HUES6 (cell line): Measurements from ENCODE around the gene CLEC18A.
"Not testable (repeated sequence)": the region's sequence is repeated elsewhere in the genome, so short reads cannot be mapped to it uniquely, and the experiment has no call there.

Experiments
- H3K27ac ChIP-seq: 2 replicates; pipeline ENCODE4 v1.7.0; 2013; ENCODE audit warnings: low read depth, mild to moderate bottlenecking, low read length, inconsistent platforms
- H3K27me3 ChIP-seq: 2 replicates; pipeline ENCODE4 v1.6.1; 2013; ENCODE audit warnings: low read length; ENCODE audit not compliant: control insufficient read depth, insufficient read depth
- H3K36me3 ChIP-seq: 2 replicates; pipeline ENCODE4 v1.6.1; 2013; ENCODE audit warnings: low read length; ENCODE audit not compliant: control insufficient read depth, insufficient read depth
- H3K4me1 ChIP-seq: 2 replicates; pipeline ENCODE4 v1.6.1; 2013; ENCODE audit warnings: low read length; ENCODE audit not compliant: control insufficient read depth, insufficient read depth
- H3K4me3 ChIP-seq: 2 replicates; pipeline ENCODE4 v1.5.1; 2013; ENCODE audit warnings: low read depth, low read length
- H3K9ac ChIP-seq: one replicate; pipeline ENCODE4 v1.6.1; 2013; ENCODE audit warnings: mild to moderate bottlenecking, low read length
- H3K9me3 ChIP-seq: 2 replicates; pipeline ENCODE4 v1.6.1; 2013; ENCODE audit warnings: low read depth, low read length; ENCODE audit not compliant: control insufficient read depth, insufficient read depth

The CLEC18A gene

DNA sequence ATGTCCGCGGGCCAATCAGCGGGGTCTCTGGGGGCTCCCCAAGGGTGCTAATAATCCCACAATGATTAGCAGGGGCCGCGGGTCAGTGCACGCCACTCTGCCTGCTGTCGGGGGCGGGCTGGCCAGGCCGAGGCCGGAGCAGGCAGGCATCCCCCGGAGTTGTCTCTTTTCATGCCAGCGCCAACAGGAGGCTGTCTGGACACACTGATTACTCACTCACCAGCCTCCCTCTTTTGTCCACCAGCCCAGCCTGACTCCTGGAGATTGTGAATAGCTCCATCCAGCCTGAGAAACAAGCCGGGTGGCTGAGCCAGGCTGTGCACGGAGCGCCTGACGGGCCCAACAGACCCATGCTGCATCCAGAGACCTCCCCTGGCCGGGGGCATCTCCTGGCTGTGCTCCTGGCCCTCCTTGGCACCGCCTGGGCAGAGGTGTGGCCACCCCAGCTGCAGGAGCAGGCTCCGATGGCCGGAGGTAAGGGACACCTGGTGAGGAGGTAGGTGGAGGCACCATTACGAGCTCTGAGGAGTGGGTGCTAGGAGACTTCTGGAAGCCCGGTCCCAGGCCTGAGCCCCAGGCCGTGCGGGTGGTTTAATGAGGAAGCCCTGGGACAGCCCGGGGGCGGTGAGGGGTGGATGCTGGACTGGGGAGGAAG is at the start of gene CLEC18A:
Gene CLEC18A (plus strand): TSS at position 318 of the 655 bp plus-strand sequence. CDS start 33 bp downstream, at position 351.
- not testable (repeated sequence) for H3K9ac ChIP-seq, H3K27me3 ChIP-seq, H3K27ac ChIP-seq, H3K36me3 ChIP-seq, H3K4me1 ChIP-seq, H3K9me3 ChIP-seq, H3K4me3 ChIP-seq

DNA sequence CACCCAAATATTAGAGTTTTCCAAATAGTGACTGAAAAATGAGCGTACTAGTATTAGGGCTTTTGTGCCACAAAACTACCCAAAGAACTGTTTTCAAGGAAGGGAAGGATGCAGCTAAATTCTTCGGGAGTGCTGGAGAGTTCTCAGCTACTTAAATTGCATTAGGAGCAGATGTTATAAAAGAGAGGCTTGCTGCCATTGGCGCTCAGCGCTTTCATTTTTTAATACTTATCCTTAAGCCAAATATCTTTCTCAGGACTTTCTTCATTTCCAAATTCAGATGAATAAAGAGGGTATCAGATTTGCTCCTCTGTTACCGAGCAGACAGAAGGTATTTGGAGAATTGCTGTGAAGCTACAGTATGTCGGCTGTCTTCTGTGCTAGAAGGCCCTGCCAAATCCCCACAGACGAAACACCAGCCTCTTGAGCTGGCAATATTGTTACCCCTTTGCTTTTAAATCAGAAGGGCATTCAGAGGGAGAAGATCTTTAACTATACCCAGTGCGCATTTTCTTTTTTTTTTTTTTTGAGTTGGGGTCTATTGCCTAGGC is 47.2 kb upstream of the CLEC18A start:
- Histone ChIP-seq H3K4me1 (no peaks in the 10 kb centered on the region), H3K27ac (0 out of 2 replicates have a peak overlapping the region, but pooled peaks have one; percentile 55), H3K27me3 (no peaks in the 10 kb centered on the region)

DNA sequence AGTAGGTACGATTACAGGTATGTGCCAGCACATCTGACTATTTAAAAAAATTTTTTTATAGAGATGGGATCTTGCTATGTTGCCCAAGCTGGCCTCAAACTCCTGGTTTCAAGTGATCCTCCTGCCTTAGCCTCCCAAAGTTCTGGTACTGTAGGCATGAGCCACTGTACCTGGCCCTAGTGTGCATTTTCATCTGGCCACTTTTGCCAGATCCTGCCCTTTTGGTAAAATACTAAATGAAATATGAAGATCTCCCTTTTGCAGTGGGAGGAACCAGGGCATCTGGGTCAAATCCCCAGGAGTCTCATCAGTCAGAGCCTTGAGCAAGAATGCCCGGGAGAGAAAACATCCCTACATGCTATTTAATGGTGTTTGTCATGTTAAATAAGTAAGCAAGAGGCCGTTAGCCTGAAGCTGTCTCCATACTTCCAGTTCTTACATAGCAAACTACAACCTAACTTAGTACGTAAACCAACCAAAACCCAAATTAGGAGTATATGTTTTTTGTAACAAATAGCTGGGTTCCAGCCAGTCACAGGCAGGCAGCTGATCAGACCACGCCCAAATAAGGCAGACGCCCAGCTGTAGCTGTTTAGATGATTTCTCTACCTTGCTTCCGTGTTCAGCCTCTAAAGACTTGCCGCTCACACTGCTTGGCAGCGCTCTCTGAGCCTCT is 46.5 kb upstream of the CLEC18A start:
- Histone ChIP-seq H3K27ac (peak overlapping the region; percentile 55; the same call in 1 of the 2 replicates), H3K36me3 (peaks cover 11% of the 10 kb centered on the region), H3K4me1 (no peaks in the 10 kb centered on the region), H3K9ac (peak overlapping the region; percentile 30), H3K4me3 (no peak overlapping the region), H3K9me3 (no peaks in the 10 kb centered on the region), H3K27me3 (no peaks in the 10 kb centered on the region)

More for the DNA sequence above, 47.2 kb upstream of the CLEC18A start:
- H3K9ac ChIP-seq, result no peak overlapping the region
- no peak overlapping the region for H3K4me3 ChIP-seq
- H3K9me3 ChIP-seq, result no peaks in the 10 kb centered on the region
- H3K36me3 ChIP-seq, result peaks cover 5% of the 10 kb centered on the region

DNA sequence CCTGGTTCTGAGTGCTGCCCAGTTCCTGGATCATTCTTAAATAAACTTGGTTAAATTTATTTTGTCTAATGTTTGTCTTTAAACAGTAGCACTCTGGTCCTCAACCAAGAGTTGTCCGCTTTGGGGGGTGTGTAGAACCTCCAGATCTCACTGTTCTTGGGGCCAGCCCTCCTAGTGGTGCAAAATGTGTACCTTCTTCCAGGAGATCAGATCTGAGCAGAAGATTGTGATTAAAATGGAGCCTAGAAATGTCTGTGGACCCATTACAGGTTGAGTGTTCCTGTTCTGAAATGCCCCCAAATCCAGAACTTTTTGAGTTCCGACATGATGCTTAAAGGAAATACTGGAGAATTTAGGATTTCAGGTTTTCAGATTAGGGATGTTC is 46.0 kb upstream of the CLEC18A start:
- peak overlapping the region; percentile 35; the same call in 1 of the 2 replicates for H3K27ac ChIP-seq
- no peaks in the 10 kb centered on the region for H3K4me1 ChIP-seq
- H3K9ac ChIP-seq, result peak overlapping the region; percentile 30

DNA sequence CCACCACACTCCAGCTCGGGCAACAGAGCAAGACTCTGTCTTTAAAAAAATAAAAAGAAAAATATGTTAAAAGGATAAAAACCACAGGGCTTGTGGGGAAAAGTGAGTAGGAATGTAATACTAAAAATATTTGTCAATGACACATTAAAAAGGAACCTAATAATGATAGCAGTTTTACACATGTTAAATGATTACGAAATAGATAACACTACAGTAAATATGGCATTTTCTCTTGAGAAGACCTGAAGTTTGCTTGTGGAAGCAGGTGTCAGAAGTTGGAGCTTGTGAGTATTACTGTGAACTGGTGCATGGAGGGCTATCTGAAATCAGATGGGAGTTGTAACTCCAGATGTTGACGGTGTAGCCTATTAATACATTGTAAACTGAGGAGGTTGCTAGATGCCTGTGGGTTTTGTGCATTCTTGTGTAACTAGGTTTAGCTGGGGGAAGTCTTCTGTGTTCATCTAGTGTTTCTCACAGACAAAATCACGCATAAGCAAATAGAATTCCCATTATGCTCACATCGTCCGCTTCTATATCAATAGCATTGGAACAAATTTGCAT is 44.2 kb upstream of the CLEC18A start:
- no peaks in the 10 kb centered on the region for H3K9me3 ChIP-seq
- no peak overlapping the region for H3K9ac ChIP-seq
- H3K4me1 ChIP-seq, result no peaks in the 10 kb centered on the region
- H3K27ac ChIP-seq, result no peak overlapping the region
- H3K27me3 ChIP-seq, result no peaks in the 10 kb centered on the region
- H3K36me3 ChIP-seq, result peaks cover 14% of the 10 kb centered on the region
- no peak overlapping the region for H3K4me3 ChIP-seq

More for the DNA sequence above, 46.0 kb upstream of the CLEC18A start:
- Histone ChIP-seq H3K27me3 (no peaks in the 10 kb centered on the region), H3K36me3 (peaks cover 11% of the 10 kb centered on the region), H3K4me3 (no peak overlapping the region), H3K9me3 (no peaks in the 10 kb centered on the region)

DNA sequence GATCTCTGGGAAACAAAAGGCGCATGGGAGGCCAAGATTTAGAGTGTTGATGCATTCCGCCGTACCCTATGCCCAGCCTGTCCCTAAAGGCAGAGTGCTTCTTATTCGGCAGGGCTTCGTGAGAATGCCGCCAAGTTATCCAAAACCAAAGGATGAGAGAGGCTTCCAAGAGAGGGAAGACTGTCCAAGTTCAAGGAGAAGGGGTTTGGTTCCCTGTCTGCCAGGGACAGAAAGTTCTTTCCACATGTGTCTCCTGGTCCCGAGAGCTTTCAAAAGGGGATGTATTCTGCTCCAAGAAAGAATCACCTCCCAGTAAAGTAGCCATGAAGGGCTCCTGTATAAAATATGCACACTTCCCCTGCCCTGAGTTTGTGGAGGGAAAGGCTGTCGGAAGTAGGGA is 42.1 kb upstream of the CLEC18A start:
- Histone ChIP-seq H3K27me3 (no peaks in the 10 kb centered on the region), H3K9me3 (no peaks in the 10 kb centered on the region), H3K4me3 (no peak overlapping the region), H3K9ac (no peak overlapping the region), H3K27ac (no peak overlapping the region), H3K4me1 (no peaks in the 10 kb centered on the region), H3K36me3 (peaks cover 14% of the 10 kb centered on the region)

DNA sequence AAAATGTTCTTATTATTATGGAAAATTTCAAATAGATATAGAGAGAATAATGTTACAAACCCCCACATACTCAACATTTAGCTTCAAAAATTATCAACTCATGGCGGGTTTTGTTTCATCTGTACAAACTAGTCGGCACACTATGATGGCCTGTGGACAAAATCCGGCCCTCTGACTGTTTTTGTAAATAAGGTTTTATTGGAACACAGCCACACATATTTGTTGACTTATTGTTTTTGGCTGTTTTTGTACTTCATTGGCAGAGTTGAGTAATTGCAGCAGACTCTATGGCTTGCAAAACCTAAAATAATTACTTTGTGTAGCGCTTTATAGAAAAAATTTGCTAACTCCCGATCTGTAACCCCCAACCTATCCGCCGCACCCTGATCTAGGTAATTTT is 41.4 kb upstream of the CLEC18A start:
- H3K27me3 ChIP-seq, result no peaks in the 10 kb centered on the region
- no peak overlapping the region for H3K27ac ChIP-seq
- H3K36me3 ChIP-seq, result peaks cover 14% of the 10 kb centered on the region
- H3K4me3 ChIP-seq, result no peak overlapping the region
- H3K9me3 ChIP-seq, result no peaks in the 10 kb centered on the region
- H3K9ac ChIP-seq, result no peak overlapping the region
- H3K4me1 ChIP-seq, result no peaks in the 10 kb centered on the region

DNA sequence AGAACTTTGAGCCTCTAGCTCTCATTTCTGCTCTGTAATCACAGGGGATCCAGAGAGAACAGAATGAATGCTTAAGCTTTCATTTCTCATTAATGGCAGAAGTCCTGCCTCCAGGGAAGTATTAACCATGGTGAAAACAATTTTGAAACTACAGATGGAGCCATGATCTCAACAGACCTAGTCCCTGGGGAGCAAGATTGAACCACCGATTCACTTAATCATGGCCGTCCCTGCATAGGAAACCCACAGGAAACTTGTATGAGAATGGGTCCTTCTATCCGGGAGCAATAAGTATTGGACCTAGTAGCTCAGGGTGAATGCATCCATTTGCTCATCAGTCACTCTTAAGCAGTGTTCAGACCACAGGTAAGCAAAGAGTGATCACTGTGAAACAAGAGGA is 40.2 kb upstream of the CLEC18A start:
- Histone ChIP-seq H3K36me3 (peaks cover 14% of the 10 kb centered on the region), H3K27me3 (no peaks in the 10 kb centered on the region), H3K27ac (no peak overlapping the region), H3K9ac (no peak overlapping the region), H3K4me3 (no peak overlapping the region), H3K9me3 (no peaks in the 10 kb centered on the region), H3K4me1 (no peaks in the 10 kb centered on the region)

DNA sequence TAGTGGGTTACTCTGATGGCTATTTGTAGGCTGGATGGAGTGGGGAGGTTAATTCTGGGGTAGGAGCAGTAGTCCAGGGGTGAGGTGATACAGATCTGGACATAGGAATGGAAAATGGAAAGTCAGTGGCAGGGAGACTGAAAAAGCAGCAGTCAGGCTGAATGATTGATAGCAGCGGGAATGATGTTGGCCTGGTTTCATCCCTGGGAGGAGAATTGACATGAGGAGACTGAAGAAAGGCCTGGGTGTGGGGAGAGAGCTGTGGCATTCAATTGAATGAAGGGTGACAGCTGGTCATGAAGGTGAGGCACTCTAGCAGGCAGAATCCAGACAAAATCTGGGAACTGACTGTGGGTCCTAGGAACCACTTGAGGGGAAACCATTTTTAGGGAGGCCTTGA is 34.7 kb upstream of the CLEC18A start:
- H3K27me3 ChIP-seq, result no peaks in the 10 kb centered on the region
- H3K4me1 ChIP-seq, result peaks cover 16% of the 10 kb centered on the region
- no peak overlapping the region for H3K9ac ChIP-seq
- no peak overlapping the region for H3K4me3 ChIP-seq
- peaks cover 3% of the 10 kb centered on the region; the same call in 1 of the 2 replicates for H3K36me3 ChIP-seq
- no peak overlapping the region for H3K27ac ChIP-seq
- H3K9me3 ChIP-seq, result no peaks in the 10 kb centered on the region

DNA sequence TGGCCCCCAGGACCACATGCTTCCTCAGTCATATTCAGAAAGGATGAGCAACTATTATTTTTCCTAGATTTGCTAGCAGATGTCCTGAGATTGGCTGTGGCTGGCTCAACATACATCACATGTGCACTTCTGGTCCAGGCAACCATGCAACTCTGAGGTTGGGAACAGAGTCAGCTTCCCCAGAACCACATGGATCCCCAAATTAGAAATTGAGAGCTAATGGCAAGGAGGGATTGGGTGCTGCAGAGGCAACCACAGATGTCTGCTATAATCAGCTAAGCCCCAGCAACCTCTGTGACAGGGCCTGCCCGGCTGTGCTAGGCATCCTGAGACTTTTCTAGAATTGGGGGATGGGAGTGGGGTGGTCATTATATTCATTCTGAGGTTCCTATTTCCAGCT is 33.8 kb upstream of the CLEC18A start:
- Histone ChIP-seq H3K27me3 (no peaks in the 10 kb centered on the region), H3K9ac (no peak overlapping the region), H3K9me3 (no peaks in the 10 kb centered on the region), H3K4me3 (peak overlapping the region; percentile 11; the same call in 1 of the 2 replicates), H3K4me1 (peaks cover 16% of the 10 kb centered on the region), H3K36me3 (no peaks in the 10 kb centered on the region), H3K27ac (peak overlapping the region; percentile 28; the same call in 1 of the 2 replicates)

DNA sequence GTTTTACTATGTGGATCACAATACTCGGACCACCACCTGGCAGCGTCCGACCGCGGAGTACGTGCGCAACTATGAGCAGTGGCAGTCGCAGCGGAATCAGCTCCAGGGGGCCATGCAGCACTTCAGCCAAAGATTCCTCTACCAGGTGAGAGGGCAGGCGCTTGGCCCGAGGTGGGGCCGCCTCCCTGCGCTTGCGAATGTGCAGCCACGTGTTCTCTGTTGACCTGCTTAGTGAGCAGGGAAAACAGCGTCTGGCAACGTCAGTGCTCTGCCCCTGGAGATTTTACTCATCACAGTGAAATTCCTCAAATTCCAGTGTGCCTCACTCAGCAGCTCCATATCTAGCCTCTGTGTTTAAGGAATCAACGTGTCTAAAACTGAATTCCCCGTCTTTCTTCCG is 33.4 kb upstream of the CLEC18A start:
- Histone ChIP-seq H3K4me3 (peak overlapping the region; percentile 11; the same call in 1 of the 2 replicates), H3K27ac (peak overlapping the region; percentile 54; the same call in 1 of the 2 replicates), H3K36me3 (no peaks in the 10 kb centered on the region), H3K4me1 (peaks cover 16% of the 10 kb centered on the region), H3K27me3 (no peaks in the 10 kb centered on the region), H3K9me3 (no peaks in the 10 kb centered on the region), H3K9ac (peak overlapping the region; percentile 12)
